ENCODE data around the gene SFI1. TPM values are rescaled to one million over a fixed set of nuclear protein-coding genes. Genes with fewer than 3 reads are reported as not detected.

Gene SFI1
- total RNA-seq, 4 donors from 2014 or later: 9.4 to 21.1 (median 15.4) TPM

DNA sequence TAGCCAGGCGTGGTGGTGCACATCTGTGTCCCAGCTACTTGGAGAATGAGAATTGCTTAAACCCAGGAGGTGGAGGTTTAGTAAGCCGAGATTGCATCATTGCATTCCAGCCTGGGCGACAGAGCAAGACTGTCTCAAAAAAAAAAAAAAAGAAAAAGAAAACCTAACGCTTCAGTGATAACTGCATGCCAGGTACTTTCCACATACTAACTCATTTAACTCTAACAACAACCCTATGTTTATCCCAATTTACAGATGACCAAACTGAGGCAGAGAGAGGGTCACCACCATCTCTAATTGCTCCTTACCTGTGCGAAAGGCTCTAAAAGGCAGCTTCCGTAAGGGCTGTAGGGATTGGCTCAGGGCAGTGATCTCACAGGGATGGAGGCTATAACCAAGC, 154.1 kb downstream of the SFI1 start:
- intact Hi-C loops (cut with DNase I): no loop called here
- H3K36me3 ChIP-seq: peaks cover 0 to 49% (median 37%) of the 10 kb centered on the region in 4 donors
- no peaks in the 10 kb centered on the region for H3K27me3 ChIP-seq
- no peak for DNase-seq (ENCODE audit: extremely low spot score)
- no peaks in the 10 kb centered on the region for H3K9me3 ChIP-seq
- 69% methylated on average over 6 of the region's 6 CpGs for WGBS
- TF ChIP-seq POLR2AphosphoS5 (IDR thresholded peaks at IDR 0.05): no peak
- TF ChIP-seq, protein P1, sequence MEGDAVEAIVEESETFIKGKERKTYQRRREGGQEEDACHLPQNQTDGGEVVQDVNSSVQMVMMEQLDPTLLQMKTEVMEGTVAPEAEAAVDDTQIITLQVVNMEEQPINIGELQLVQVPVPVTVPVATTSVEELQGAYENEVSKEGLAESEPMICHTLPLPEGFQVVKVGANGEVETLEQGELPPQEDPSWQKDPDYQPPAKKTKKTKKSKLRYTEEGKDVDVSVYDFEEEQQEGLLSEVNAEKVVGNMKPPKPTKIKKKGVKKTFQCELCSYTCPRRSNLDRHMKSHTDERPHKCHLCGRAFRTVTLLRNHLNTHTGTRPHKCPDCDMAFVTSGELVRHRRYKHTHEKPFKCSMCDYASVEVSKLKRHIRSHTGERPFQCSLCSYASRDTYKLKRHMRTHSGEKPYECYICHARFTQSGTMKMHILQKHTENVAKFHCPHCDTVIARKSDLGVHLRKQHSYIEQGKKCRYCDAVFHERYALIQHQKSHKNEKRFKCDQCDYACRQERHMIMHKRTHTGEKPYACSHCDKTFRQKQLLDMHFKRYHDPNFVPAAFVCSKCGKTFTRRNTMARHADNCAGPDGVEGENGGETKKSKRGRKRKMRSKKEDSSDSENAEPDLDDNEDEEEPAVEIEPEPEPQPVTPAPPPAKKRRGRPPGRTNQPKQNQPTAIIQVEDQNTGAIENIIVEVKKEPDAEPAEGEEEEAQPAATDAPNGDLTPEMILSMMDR (IDR thresholded peaks at IDR 0.05): no peak
- TF ChIP-seq EP300 (IDR thresholded peaks at IDR 0.05): no peak
- peaks cover 0 to 16% (median 10%) of the 10 kb centered on the region in 4 donors for H3K4me1 ChIP-seq
- no peak overlapping the region for H3K27ac ChIP-seq (replicated peaks in 1 of 4)
- H3K4me3 ChIP-seq: no peak overlapping the region

DNA sequence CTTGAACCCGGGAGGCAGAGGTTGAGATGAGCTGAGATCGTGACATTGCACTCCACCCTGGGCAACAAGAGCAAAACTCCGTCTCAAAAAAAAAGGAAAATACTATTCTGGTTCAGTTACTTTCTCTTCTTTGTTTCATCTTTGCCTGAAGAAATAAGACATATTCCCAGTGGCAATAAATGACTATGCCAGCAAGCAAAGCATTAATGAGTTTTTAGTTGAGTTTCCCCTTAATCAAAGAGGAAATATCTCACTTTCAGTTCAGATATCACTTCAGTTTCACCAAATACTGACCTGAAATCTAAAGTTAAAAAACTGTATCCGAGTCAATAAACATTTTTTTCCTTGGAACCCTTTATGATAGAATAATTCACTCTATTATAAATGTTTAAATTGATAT, 155.3 kb downstream of the SFI1 start:
- H3K36me3 ChIP-seq: peaks cover 0 to 36% (median 34%) of the 10 kb centered on the region in 4 donors
- no peak overlapping the region for H3K4me3 ChIP-seq
- no peaks in the 10 kb centered on the region for H3K9me3 ChIP-seq
- TF ChIP-seq POLR2A (IDR thresholded peaks at IDR 0.05; ENCODE audit: low read depth) (no peak), EP300 (IDR thresholded peaks at IDR 0.05) (no peak), POLR2AphosphoS5 (IDR thresholded peaks at IDR 0.05) (no peak)
- TF ChIP-seq, protein P1 (IDR thresholded peaks at IDR 0.05): no peak
- intact Hi-C loops (cut with DNase I): no loop called here
- H3K27ac ChIP-seq (replicated peaks in 1 of 4): no peak overlapping the region
- H3K4me1 ChIP-seq: peaks cover 0 to 11% (median 9%) of the 10 kb centered on the region in 4 donors
- DNase-seq (ENCODE audit: extremely low spot score): no peak
- H3K27me3 ChIP-seq: no peaks in the 10 kb centered on the region
- WGBS: 88% methylated on average over 4 of the region's 4 CpGs

DNA sequence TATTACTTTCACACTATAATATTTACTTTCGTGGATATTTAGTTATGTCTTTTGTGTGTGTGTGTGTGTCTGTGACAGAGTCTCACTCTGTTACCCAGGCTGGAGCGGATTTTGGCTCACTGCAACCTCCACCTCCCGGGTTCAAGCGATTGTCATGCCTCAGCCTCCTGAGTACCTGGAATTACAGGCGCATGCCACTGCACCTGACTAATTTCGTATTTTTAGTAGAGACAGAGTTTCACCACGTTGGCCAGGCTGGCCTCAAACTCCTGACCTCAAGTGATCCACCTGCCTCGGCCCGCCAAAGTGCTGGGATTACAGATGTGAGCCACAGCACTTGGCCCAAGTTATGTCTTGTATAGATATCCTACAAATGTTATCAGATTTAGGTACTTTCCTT, 155.8 kb downstream of the SFI1 start:
- Histone ChIP-seq H3K27ac (replicated peaks in 1 of 4) (no peak overlapping the region), H3K36me3 (peaks cover 0 to 32% (median 30%) of the 10 kb centered on the region in 4 donors), H3K27me3 (no peaks in the 10 kb centered on the region), H3K4me1 (peaks cover 0 to 11% (median 9%) of the 10 kb centered on the region in 4 donors), H3K4me3 (no peak overlapping the region), H3K9me3 (no peaks in the 10 kb centered on the region)
- 89% methylated on average over 9 of the region's 9 CpGs for WGBS
- no peak for DNase-seq (ENCODE audit: extremely low spot score)
- intact Hi-C loops (cut with DNase I): no loop called here
- TF ChIP-seq POLR2AphosphoS5 (IDR thresholded peaks at IDR 0.05) (no peak), POLR2A (IDR thresholded peaks at IDR 0.05; ENCODE audit: low read depth) (no peak), EP300 (IDR thresholded peaks at IDR 0.05) (no peak)
- TF ChIP-seq, protein P1 (IDR thresholded peaks at IDR 0.05): no peak

DNA sequence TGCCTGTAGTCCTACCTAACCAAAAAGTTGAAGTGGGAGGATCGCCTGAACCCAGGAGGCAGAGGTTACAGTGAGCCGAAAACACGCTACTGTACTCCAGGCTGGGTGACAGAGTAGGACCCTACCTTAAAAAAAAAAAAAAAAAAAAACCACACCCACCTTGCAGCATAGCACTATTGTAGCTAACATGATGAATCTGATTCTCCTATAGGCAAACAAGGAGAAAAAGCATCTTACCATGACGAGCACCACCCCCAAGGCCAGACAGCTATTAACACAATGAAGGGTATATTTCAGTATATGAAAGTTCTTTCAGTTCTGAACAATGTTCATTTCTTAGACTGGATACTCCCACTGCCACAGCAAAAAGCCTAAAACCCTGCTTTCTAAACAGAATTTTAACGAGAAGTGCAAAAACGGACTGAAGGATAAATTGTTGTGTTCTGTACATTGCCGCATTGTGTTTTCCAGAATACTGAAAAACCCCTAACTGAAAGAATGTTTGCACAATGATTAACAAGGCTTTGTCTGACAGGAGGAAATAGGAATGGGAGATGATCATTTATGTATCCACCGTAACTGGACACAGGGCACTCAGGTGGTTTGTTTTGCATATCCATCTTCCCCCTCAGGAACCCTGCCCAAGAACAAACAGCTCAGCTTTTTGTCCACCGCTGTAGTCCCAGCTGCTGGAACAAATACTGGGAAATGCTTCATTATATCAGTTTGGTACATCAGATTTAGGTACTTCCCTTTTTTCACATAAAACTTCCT, 156.8 kb downstream of the SFI1 start:
- Histone ChIP-seq H3K4me1 (peaks cover 0 to 11% (median 9%) of the 10 kb centered on the region in 4 donors), H3K4me3 (no peak overlapping the region), H3K9me3 (no peaks in the 10 kb centered on the region), H3K36me3 (peaks cover 0 to 22% (median 20%) of the 10 kb centered on the region in 4 donors), H3K27ac (replicated peaks in 1 of 4) (no peak overlapping the region), H3K27me3 (no peaks in the 10 kb centered on the region)
- DNase-seq (ENCODE audit: extremely low spot score): no peak
- TF ChIP-seq, protein P1 (IDR thresholded peaks at IDR 0.05): no peak
- TF ChIP-seq EP300 (IDR thresholded peaks at IDR 0.05): no peak
- no peak for TF ChIP-seq POLR2A (IDR thresholded peaks at IDR 0.05; ENCODE audit: low read depth)
- no peak for TF ChIP-seq POLR2AphosphoS5 (IDR thresholded peaks at IDR 0.05)
- WGBS: 80% methylated on average over 9 of the region's 9 CpGs
- intact Hi-C loops (cut with DNase I): no loop called here
